Panc1 (cell line): Measurements from ENCODE around the gene NIPAL3. TPM values are rescaled to one million over a fixed set of nuclear protein-coding genes. Genes with fewer than 3 reads are reported as not detected.

Experiments
- ATAC-seq: fragments of 200-7000 bp; cut with Tn5 transposase; 2 replicates; pipeline ENCODE4 v1.9.1; 2020; ENCODE audit warnings: mild to moderate bottlenecking, moderate library complexity
- BruUV-seq: library from RNA; stranded (reverse); fragments of 400-500 nt; replicated peaks from 2 replicates; lab custom pipeline; 2021; lab: Mats Ljungman, UMichigan
- CTCF ChIA-PET: fragments of 300-600 bp; sonication (Branson Sonifier 250); formaldehyde crosslinking; loops from one replicate; lab custom pipeline; 2022; ENCODE audit warnings: antibody characterized with exemption; lab: Charles Lee
- POLR2A ChIA-PET: fragments of 300-600 bp; sonication (Branson Sonifier 250); formaldehyde crosslinking; loops from one replicate; lab custom pipeline; 2022; ENCODE audit warnings: antibody characterized with exemption; lab: Charles Lee
- DNase-seq: peaks from one replicate; pipeline ENCODE4 v3.0.0-alpha.2; 2010; ENCODE audit warnings: low read depth, low spot score
- H3K27ac ChIP-seq: 2 replicates; pipeline ENCODE4 v1.5.1; 2011; ENCODE audit warnings: mild to moderate bottlenecking, low read length, inconsistent platforms
- H3K27me3 ChIP-seq: fragments of 200-500 bp; sonication (Bioruptor generic); 2 replicates; pipeline ENCODE4 v1.6.0; 2014; ENCODE audit warnings: low read length, inconsistent platforms; ENCODE audit not compliant: control insufficient read depth, insufficient read depth
- H3K36me3 ChIP-seq: fragments of 200-500 bp; sonication (Bioruptor generic); 2 replicates; pipeline ENCODE4 v1.5.1; 2014; ENCODE audit warnings: inconsistent platforms, mild to moderate bottlenecking, low read length, moderate library complexity; ENCODE audit not compliant: control insufficient read depth, insufficient read depth
- H3K4me1 ChIP-seq: 2 replicates; pipeline ENCODE4 v1.5.1; 2011; ENCODE audit warnings: inconsistent platforms, mild to moderate bottlenecking, low read length, moderate library complexity; ENCODE audit not compliant: control insufficient read depth, insufficient read depth
- H3K4me3 ChIP-seq, 2 experiments: 2 replicates each; pipeline ENCODE4 v1.5.1; 2011 to 2012; ENCODE audit warnings: low read depth in 2 of 2, low read length in 2 of 2, mild to moderate bottlenecking in 2 of 2, inconsistent platforms in 1 of 2, moderate library complexity in 1 of 2
- H3K9me3 ChIP-seq: fragments of 200-500 bp; sonication (Bioruptor generic); 2 replicates; pipeline ENCODE4 v1.5.1; 2014; ENCODE audit warnings: low read depth, mild to moderate bottlenecking, inconsistent platforms, low read length, moderate library complexity; ENCODE audit not compliant: control insufficient read depth, insufficient read depth
- POLR2AphosphoS5 ChIP-seq: IDR thresholded peaks from 2 replicates; pipeline ENCODE4 v1.6.1; 2012; ENCODE audit warnings: mild to moderate bottlenecking, low read depth, low read length, moderate library complexity
- SIN3A ChIP-seq: IDR thresholded peaks from 2 replicates; pipeline ENCODE4 v1.6.1; 2012; ENCODE audit warnings: low read depth, mild to moderate bottlenecking, low read length, moderate library complexity, borderline replicate concordance; ENCODE audit not compliant: insufficient read depth
- TCF7L2 ChIP-seq: IDR thresholded peaks from 2 replicates; pipeline ENCODE4 v1.6.1; 2011; ENCODE audit warnings: mild to moderate bottlenecking, low read depth, low read length, inconsistent platforms
- in situ Hi-C: cut with HindIII; loops from 2 replicates; pipeline ENCODE4 v1.10.0; 2016; ENCODE audit warnings: low sequenced_read_pairs, low pct_unique_long_range_greater_than_20kb
- intact Hi-C: fragments of 100-400 bp; cut with micrococcal nuclease; formaldehyde crosslinking; loops from one replicate; pipeline ENCODE4 v1.10.0; 2022; ENCODE audit not compliant: unreplicated experiment
- total RNA-seq: library from RNA; stranded (reverse); gene quantifications from one replicate; pipeline ENCODE4 v1.2.1, GENCODE V29; 2021; ENCODE audit not compliant: unreplicated experiment
- TF ChIP-seq, protein P1 (sequence below), 2 experiments: IDR thresholded peaks; 2 replicates each; pipeline ENCODE4 v1.6.1; 2011 to 2012; ENCODE audit warnings: low read depth in 2 of 2, control low read depth in 1 of 2, low read length in 1 of 2, mild to moderate bottlenecking in 1 of 2, moderate library complexity in 1 of 2; ENCODE audit not compliant: insufficient read depth in 1 of 2
- TF ChIP-seq, protein P2 (sequence below): fragments of 450-650 bp; IDR thresholded peaks from 2 replicates; pipeline ENCODE4 v1.5.1; 2017; ENCODE audit warnings: mild to moderate bottlenecking

NIPAL3 gene
- total RNA-seq, 1 experiment from 2014 or later, result 13.6 TPM

GRCh38 chr1:24465638-24466037 lies 50.0 kb downstream of the NIPAL3 start:
- in situ Hi-C loops (no loop called here), intact Hi-C loops (no loop called here)
- H3K4me3 ChIP-seq, result no peak overlapping the region
- peaks cover 2% of the 10 kb centered on the region; the same call in 1 of the 2 replicates for H3K4me1 ChIP-seq
- no TSS peak for BruUV-seq
- H3K36me3 ChIP-seq, result no peaks in the 10 kb centered on the region
- H3K27me3 ChIP-seq, result no peaks in the 10 kb centered on the region
- ATAC-seq, result no peak
- ChIA-PET CTCF (no interaction called here), POLR2A (no interaction called here)
- no peak for TF ChIP-seq TCF7L2
- TF ChIP-seq SIN3A, result no peak
- H3K9me3 ChIP-seq, result no peaks in the 10 kb centered on the region
- no peak for DNase-seq
- no peak overlapping the region for H3K27ac ChIP-seq

DNA sequence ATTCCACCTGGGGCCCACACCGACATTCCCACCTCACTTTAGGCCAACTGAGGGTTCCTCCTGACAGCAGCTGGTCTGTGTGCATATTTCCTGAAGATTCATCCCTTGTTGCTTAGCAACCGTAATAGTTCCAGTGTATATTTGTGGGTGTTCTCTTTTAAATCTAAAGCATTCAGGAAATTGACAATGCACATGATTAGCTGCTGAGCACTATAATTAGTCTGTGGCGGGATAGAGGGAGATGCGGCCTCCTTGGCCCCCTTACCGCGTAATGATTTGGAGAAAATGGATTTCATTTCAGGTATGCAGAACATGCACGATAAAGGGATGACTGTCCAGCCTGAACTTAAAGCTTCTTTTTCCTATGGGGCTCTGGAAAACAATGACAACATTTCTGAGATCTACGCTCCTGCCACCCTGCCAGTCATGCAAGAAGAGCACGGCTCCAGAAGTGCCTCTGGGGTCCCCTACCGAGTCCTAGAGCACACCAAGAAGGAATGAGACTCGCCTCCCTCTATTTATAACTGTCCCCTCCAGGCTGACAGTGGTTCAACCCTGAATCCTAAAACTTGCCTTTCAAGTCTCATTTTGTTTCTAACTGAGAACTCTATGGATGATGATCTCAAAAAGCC lies 53.2 kb downstream of the NIPAL3 start:
- ChIA-PET CTCF (no interaction called here), POLR2A (no interaction called here)
- Histone ChIP-seq H3K4me3 (no peak overlapping the region), H3K9me3 (no peaks in the 10 kb centered on the region), H3K27me3 (no peaks in the 10 kb centered on the region), H3K27ac (no peak overlapping the region), H3K36me3 (no peaks in the 10 kb centered on the region), H3K4me1 (peaks cover 2% of the 10 kb centered on the region; the same call in 1 of the 2 replicates)
- in situ Hi-C loops (no loop called here), intact Hi-C loops (no loop called here)
- TF ChIP-seq, protein P1, sequence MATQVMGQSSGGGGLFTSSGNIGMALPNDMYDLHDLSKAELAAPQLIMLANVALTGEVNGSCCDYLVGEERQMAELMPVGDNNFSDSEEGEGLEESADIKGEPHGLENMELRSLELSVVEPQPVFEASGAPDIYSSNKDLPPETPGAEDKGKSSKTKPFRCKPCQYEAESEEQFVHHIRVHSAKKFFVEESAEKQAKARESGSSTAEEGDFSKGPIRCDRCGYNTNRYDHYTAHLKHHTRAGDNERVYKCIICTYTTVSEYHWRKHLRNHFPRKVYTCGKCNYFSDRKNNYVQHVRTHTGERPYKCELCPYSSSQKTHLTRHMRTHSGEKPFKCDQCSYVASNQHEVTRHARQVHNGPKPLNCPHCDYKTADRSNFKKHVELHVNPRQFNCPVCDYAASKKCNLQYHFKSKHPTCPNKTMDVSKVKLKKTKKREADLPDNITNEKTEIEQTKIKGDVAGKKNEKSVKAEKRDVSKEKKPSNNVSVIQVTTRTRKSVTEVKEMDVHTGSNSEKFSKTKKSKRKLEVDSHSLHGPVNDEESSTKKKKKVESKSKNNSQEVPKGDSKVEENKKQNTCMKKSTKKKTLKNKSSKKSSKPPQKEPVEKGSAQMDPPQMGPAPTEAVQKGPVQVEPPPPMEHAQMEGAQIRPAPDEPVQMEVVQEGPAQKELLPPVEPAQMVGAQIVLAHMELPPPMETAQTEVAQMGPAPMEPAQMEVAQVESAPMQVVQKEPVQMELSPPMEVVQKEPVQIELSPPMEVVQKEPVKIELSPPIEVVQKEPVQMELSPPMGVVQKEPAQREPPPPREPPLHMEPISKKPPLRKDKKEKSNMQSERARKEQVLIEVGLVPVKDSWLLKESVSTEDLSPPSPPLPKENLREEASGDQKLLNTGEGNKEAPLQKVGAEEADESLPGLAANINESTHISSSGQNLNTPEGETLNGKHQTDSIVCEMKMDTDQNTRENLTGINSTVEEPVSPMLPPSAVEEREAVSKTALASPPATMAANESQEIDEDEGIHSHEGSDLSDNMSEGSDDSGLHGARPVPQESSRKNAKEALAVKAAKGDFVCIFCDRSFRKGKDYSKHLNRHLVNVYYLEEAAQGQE (IDR thresholded peaks at IDR 0.05; ENCODE audit: insufficient read depth in 1 of 2, low read depth in 2 of 2, low read length in 1 of 2), result no peak
- TF ChIP-seq, protein P2, sequence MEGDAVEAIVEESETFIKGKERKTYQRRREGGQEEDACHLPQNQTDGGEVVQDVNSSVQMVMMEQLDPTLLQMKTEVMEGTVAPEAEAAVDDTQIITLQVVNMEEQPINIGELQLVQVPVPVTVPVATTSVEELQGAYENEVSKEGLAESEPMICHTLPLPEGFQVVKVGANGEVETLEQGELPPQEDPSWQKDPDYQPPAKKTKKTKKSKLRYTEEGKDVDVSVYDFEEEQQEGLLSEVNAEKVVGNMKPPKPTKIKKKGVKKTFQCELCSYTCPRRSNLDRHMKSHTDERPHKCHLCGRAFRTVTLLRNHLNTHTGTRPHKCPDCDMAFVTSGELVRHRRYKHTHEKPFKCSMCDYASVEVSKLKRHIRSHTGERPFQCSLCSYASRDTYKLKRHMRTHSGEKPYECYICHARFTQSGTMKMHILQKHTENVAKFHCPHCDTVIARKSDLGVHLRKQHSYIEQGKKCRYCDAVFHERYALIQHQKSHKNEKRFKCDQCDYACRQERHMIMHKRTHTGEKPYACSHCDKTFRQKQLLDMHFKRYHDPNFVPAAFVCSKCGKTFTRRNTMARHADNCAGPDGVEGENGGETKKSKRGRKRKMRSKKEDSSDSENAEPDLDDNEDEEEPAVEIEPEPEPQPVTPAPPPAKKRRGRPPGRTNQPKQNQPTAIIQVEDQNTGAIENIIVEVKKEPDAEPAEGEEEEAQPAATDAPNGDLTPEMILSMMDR, result no peak
- no peak for TF ChIP-seq SIN3A
- no peak for TF ChIP-seq POLR2AphosphoS5
- TF ChIP-seq TCF7L2, result no peak
- ATAC-seq, result no peak
- no TSS peak for BruUV-seq
- no peak for DNase-seq

DNA sequence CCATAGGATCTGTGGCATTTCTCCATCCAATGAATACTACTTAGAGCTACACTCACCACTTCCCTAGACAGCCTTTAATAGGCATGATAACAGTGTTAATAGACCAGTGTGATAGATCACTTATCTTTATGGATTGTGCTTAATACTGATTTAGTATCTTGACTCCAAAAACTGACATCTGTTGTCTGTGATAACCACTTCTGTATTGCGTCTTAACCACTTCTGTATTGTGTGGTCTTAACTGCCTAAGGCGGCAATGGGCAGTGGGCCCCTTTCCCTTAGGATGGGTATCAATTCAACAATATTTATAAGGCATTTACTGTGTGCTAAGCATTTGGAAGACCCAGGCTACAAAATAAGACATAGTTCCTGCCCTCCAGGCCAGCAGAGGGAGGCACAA lies 55.0 kb downstream of the NIPAL3 start:
- Histone ChIP-seq H3K4me3 (no peak overlapping the region), H3K9me3 (no peaks in the 10 kb centered on the region), H3K4me1 (no peaks in the 10 kb centered on the region), H3K36me3 (no peaks in the 10 kb centered on the region), H3K27ac (no peak overlapping the region), H3K27me3 (no peaks in the 10 kb centered on the region; the same call in 1 of the 2 replicates)
- DNase-seq (no peak), ATAC-seq (no peak)
- ChIA-PET CTCF (no interaction called here), POLR2A (no interaction called here)
- in situ Hi-C loops, result no loop called here
- no TSS peak for BruUV-seq
- TF ChIP-seq, protein P1 (IDR thresholded peaks at IDR 0.05; ENCODE audit: insufficient read depth in 1 of 2, low read depth in 2 of 2, low read length in 1 of 2), result no peak
- TF ChIP-seq, protein P2, result no peak
- TF ChIP-seq POLR2AphosphoS5 (no peak), TCF7L2 (no peak), SIN3A (no peak)
- intact Hi-C loops, result no loop called here
